ENCODE measurements around the gene NOP56. TPM values are rescaled to one million over a fixed set of nuclear protein-coding genes. Genes with fewer than 3 reads are reported as not detected.

NOP56 gene
- total and polyA plus RNA-seq, 9 of the 15 experiments (the other 6 are each of a cell fraction or from before 2014, with no cell fraction given) = 295 to 697 (median 439) TPM

DNA sequence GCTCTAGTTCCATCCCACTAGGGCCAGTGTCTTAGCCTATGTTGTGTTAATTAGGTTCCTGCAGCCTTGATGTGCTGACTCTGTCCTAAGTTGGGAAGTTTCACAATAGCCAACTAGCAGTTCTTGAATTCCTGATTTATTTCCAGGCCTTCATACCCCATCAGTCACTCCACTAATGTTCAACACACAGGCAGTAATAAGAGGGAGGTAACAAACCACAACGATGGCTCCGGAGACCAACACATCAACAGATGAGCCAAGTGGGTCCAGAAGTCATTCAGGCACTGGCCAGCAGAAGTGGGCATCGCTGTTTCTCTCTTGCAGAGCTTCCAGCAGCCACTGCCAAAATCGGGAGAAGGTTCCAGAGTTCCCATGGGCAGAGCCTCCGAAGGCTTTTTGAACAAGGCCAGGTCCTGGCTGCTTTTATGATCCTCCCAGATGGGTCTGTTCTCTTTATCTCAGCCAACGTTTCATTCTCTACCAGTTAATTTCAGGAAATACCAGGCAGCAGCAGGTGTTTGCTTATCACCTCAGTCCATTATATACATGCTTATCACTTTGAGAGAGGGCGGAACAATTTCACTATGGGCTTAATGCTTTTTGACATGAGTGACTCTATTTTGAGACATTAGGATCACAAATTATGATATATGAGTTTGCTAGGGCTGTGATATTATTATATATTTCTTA lies 48.5 kb upstream of the NOP56 start:
- ATAC-seq = no peak
- intact Hi-C loops (cut with micrococcal nuclease) (no loop called here), in situ Hi-C loops (cut with MboI) (no loop called here)
- Histone ChIP-seq H3K9me3 (replicated peaks; ENCODE audit: control insufficient read depth, insufficient read depth, low read depth, low read length) (0 out of 2 replicates have a peak, but pooled peaks cover 2% of the 10 kb centered on the region), H3K4me2 (ENCODE audit: insufficient read depth, low read length) (no peak overlapping the region), H3K4me1 (replicated peaks in 1 of 2; ENCODE audit: control insufficient read depth in 2 of 2, insufficient read depth in 2 of 2, low read length in 2 of 2) (no peaks in the 10 kb centered on the region; a peak in 1 of 5 replicates), H4K20me1 (replicated peaks; ENCODE audit: control insufficient read depth, insufficient read depth, low read length) (no peaks in the 10 kb centered on the region), H3K36me3 (ENCODE audit: control insufficient read depth, insufficient read depth, low read length) (no peaks in the 10 kb centered on the region), H3K4me3 (no peak overlapping the region), H3K27me3 (ENCODE audit: control insufficient read depth in 2 of 2, insufficient read depth in 2 of 2, low read length in 2 of 2) (no peaks in the 10 kb centered on the region), H3K9ac (ENCODE audit: insufficient read depth in 1 of 2, low read depth in 2 of 2, low read length in 2 of 2) (no peak overlapping the region), H2AFZ (ENCODE audit: low read depth, low read length) (no peak overlapping the region), H3K9me1 (ENCODE audit: control insufficient read depth, insufficient read depth, low read length) (no peaks in the 10 kb centered on the region), H3K27ac (ENCODE audit: extremely low read depth, low read depth, low read length) (no peak overlapping the region), H3K79me2 (ENCODE audit: control insufficient read depth, insufficient read depth, low read length) (no peaks in the 10 kb centered on the region)
- FAIRE-seq = no peak
- TF ChIP-seq TAL1 (IDR thresholded peaks at IDR 0.05) (0 out of 2 replicates have a peak, but pooled peaks have one; percentile 10), ZNF23 (CRISPR knock-in tag; IDR thresholded peaks at IDR 0.05) (no peak), SRSF3 (IDR thresholded peaks at IDR 0.05; ENCODE audit: insufficient read depth, low read length) (no peak), FOXJ2 (tag; IDR thresholded peaks at IDR 0.05) (no peak), KAT2B (IDR thresholded peaks at IDR 0.05; ENCODE audit: low read depth, low read length) (no peak)
- no peak for DNase-seq (ENCODE audit: extremely low read depth in 1 of 4, low spot score in 3 of 4)
- ChIA-PET CTCF (ENCODE audit: low intra/inter-chr PET ratio) (no interaction called here), POLR2A (no interaction called here)
- WGBS (ENCODE audit: insufficient coverage, low coverage, missing lambda C conversion rate) = 3% methylated on average over 6 of the region's 7 CpGs
- BruUV-seq (replicated peaks) = no TSS peak

DNA sequence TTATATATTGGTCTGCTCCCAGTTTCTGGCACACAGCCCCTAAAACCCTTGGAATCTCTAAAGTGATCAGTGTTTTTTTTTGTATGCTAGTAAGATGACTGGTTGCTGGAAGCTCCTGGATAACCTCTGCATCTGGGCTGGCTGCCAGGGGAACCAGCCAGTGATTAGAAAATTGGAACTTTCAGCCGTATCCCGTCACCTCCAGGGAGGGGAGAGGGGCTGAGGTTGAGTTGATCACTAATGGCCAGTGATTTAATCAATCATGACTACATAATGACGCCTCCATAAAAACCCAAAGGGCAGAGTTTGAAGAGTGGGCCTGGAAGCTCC lies 48.0 kb upstream of the NOP56 start:
- H3K4me2 ChIP-seq (ENCODE audit: insufficient read depth, low read length) = no peak overlapping the region
- no peak for DNase-seq (ENCODE audit: extremely low read depth in 1 of 4, low spot score in 3 of 4)
- POLR2A ChIA-PET = no interaction called here
- intact Hi-C loops (cut with micrococcal nuclease) = no loop called here
- in situ Hi-C loops (cut with MboI) = no loop called here
- H2AFZ ChIP-seq (ENCODE audit: low read depth, low read length) = no peak overlapping the region
- TF ChIP-seq POLR2AphosphoS2 (IDR thresholded peaks at IDR 0.05; ENCODE audit: low read length) (no peak), MECOM (CRISPR knock-in tag; IDR thresholded peaks at IDR 0.05) (no peak), EGR1 (conservative IDR thresholded peaks at IDR 0.05) (no peak), CXXC5 (CRISPR knock-in tag; IDR thresholded peaks at IDR 0.05) (no peak), ZNF695 (CRISPR knock-in tag; IDR thresholded peaks at IDR 0.05) (no peak), TAF1 (IDR thresholded peaks at IDR 0.05; ENCODE audit: control insufficient read depth, extremely low read depth, insufficient read depth, low read length, severe bottlenecking) (no peak), NFE2 (IDR thresholded peaks at IDR 0.05; ENCODE audit: low read depth) (no peak)
- TF ChIP-seq, protein P1, sequence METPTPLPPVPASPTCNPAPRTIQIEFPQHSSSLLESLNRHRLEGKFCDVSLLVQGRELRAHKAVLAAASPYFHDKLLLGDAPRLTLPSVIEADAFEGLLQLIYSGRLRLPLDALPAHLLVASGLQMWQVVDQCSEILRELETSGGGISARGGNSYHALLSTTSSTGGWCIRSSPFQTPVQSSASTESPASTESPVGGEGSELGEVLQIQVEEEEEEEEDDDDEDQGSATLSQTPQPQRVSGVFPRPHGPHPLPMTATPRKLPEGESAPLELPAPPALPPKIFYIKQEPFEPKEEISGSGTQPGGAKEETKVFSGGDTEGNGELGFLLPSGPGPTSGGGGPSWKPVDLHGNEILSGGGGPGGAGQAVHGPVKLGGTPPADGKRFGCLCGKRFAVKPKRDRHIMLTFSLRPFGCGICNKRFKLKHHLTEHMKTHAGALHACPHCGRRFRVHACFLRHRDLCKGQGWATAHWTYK (CRISPR knock-in tag; IDR thresholded peaks at IDR 0.05) = no peak
- no peaks in the 10 kb centered on the region for H3K27me3 ChIP-seq (ENCODE audit: control insufficient read depth in 2 of 2, insufficient read depth in 2 of 2, low read length in 2 of 2)
- H3K9me3 ChIP-seq (replicated peaks; ENCODE audit: control insufficient read depth, insufficient read depth, low read depth, low read length) = 0 out of 2 replicates have a peak, but pooled peaks cover 2% of the 10 kb centered on the region
- no peak for FAIRE-seq
- no peaks in the 10 kb centered on the region; a peak in 1 of 5 replicates for H3K4me1 ChIP-seq (replicated peaks in 1 of 2; ENCODE audit: control insufficient read depth in 2 of 2, insufficient read depth in 2 of 2, low read length in 2 of 2)
- CTCF ChIA-PET (ENCODE audit: low intra/inter-chr PET ratio) = no interaction called here
- whole genome bisulfite sequencing (ENCODE audit: insufficient coverage, low coverage, missing lambda C conversion rate) = 6% methylated on average over 3 of the region's 3 CpGs
- BruUV-seq (replicated peaks) = no TSS peak
- H3K9ac ChIP-seq (ENCODE audit: insufficient read depth in 1 of 2, low read depth in 2 of 2, low read length in 2 of 2) = no peak overlapping the region
- H3K4me3 ChIP-seq = no peak overlapping the region
- no peaks in the 10 kb centered on the region for H4K20me1 ChIP-seq (replicated peaks; ENCODE audit: control insufficient read depth, insufficient read depth, low read length)
- no peaks in the 10 kb centered on the region for H3K79me2 ChIP-seq (ENCODE audit: control insufficient read depth, insufficient read depth, low read length)
- ATAC-seq = no peak
- no peaks in the 10 kb centered on the region for H3K36me3 ChIP-seq (ENCODE audit: control insufficient read depth, insufficient read depth, low read length)
- no peak overlapping the region for H3K27ac ChIP-seq (ENCODE audit: extremely low read depth, low read depth, low read length)
- no peaks in the 10 kb centered on the region for H3K9me1 ChIP-seq (ENCODE audit: control insufficient read depth, insufficient read depth, low read length)

Measured in K562 (cell line).